GM23248 (cell line): ENCODE measurements around the gene OR7G2.

ENCODE experiments used
- EZH2 ChIP-seq: fragments of 200-600 bp; sonication (generic); IDR thresholded peaks from 2 replicates; pipeline ENCODE4 v1.6.1; 2018; ENCODE audit warnings: antibody characterized with exemption, mild to moderate bottlenecking; ENCODE audit not compliant: insufficient read depth, poor library complexity, severe bottlenecking
- EZH2phosphoT487 ChIP-seq: fragments of 200-600 bp; sonication (generic); IDR thresholded peaks from 2 replicates; pipeline ENCODE4 v1.6.1; 2018; ENCODE audit warnings: antibody characterized with exemption, moderate library complexity, mild to moderate bottlenecking, low read depth; ENCODE audit not compliant: insufficient read depth

GRCh38 chr19:9070066-9070465, 37.2 kb downstream of the OR7G2 start:
- TF ChIP-seq EZH2 (no peak), EZH2phosphoT487 (no peak)
